Activated effector memory CD4-positive, alpha-beta T cell treated with anti-CD3 and anti-CD28 coated beads, Interleukin-2, amount 50 U/mL, for 16 hours (primary cell): ENCODE data around the gene TRIM67.
A peak's percentile ranks its signal among the peaks of the same experiment; 100 is the strongest.

Experiments
- DNase-seq: peaks from one replicate; pipeline ENCODE4 v3.0.0-alpha.2; 2020

TRIM67 gene

GRCh38 chr1:231185391-231185790 is 23.5 kb downstream of the TRIM67 start:
- peak; percentile 36 for DNase-seq

GRCh38 chr1:231186356-231187115 is 24.7 kb downstream of the TRIM67 start:
- peak; percentile 28 for DNase-seq

GRCh38 chr1:231187571-231187970 is 25.7 kb downstream of the TRIM67 start:
- peak; percentile 46 for DNase-seq

- DNase-seq: peak; percentile 38
Observed at GRCh38 chr1:231188072-231188471, 26.2 kb downstream of the TRIM67 start.

- peak; percentile 47 for DNase-seq
Observed at GRCh38 chr1:231188768-231189167, 26.9 kb downstream of the TRIM67 start.

- peak; percentile 5 for DNase-seq
Observed at GRCh38 chr1:231189683-231190270, 27.9 kb downstream of the TRIM67 start.

- peak; percentile 22 for DNase-seq
Observed at GRCh38 chr1:231190456-231190855, 28.6 kb downstream of the TRIM67 start.

GRCh38 chr1:231192620-231193163 is 30.8 kb downstream of the TRIM67 start:
- peak; percentile 39 for DNase-seq

- peak; percentile 31 for DNase-seq
Observed at GRCh38 chr1:231193710-231194340, 32.0 kb downstream of the TRIM67 start.

GRCh38 chr1:231194476-231194842 is 32.6 kb downstream of the TRIM67 start:
- no peak for DNase-seq

- DNase-seq: peak; percentile 19
Observed at GRCh38 chr1:231194843-231195516, 33.1 kb downstream of the TRIM67 start.

GRCh38 chr1:231196307-231196706 is 34.4 kb downstream of the TRIM67 start:
- peak; percentile 25 for DNase-seq

- peak; percentile 22 for DNase-seq
Observed at GRCh38 chr1:231196728-231197127, 34.9 kb downstream of the TRIM67 start.

- peak; percentile 43 for DNase-seq
Observed at GRCh38 chr1:231199868-231200267, 38.0 kb downstream of the TRIM67 start.

- DNase-seq: peak; percentile 27
Observed at GRCh38 chr1:231200388-231201031, 38.7 kb downstream of the TRIM67 start.

GRCh38 chr1:231201375-231201978 is 39.6 kb downstream of the TRIM67 start:
- no peak for DNase-seq

- no peak for DNase-seq
Observed at GRCh38 chr1:231201979-231202633, 40.2 kb downstream of the TRIM67 start.

- no peak for DNase-seq
Observed at GRCh38 chr1:231203259-231204057, 41.6 kb downstream of the TRIM67 start.

GRCh38 chr1:231206856-231207255 is 45.0 kb downstream of the TRIM67 start:
- DNase-seq: no peak

- no peak for DNase-seq
Observed at GRCh38 chr1:231207437-231207836, 45.6 kb downstream of the TRIM67 start.

- DNase-seq: no peak
Observed at GRCh38 chr1:231208980-231209379, 47.1 kb downstream of the TRIM67 start.
